ENCODE data around the gene IL9. TPM values are rescaled to one million over a fixed set of nuclear protein-coding genes. Genes with fewer than 3 reads are reported as not detected.

IL9 gene
- total RNA-seq, 1 donor from 2014 or later: not detected

DNA sequence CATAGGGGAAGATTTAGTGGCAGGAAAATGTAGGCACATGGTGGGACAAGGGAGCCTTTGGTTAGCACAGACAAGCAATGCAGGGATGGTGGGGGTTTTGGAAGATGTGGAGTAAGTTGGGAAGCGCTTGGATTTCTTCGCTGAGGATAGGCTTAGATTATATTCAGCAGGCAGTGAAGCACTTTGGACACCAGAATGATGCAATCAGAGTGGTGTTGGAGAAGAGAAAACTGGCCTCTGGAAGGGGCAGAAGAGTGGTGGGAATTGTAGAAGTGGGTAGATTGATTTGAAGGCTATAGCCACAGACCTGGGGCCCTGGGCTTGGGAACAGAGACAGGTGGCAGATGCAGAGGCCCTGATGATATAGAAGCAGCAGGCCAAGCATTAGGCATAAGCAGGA lies 32.9 kb downstream of the IL9 start:
- TF ChIP-seq EZH2 (IDR thresholded peaks at IDR 0.05) (no peak), EZH2phosphoT487 (IDR thresholded peaks at IDR 0.05) (no peak)
- TF ChIP-seq, protein P1, sequence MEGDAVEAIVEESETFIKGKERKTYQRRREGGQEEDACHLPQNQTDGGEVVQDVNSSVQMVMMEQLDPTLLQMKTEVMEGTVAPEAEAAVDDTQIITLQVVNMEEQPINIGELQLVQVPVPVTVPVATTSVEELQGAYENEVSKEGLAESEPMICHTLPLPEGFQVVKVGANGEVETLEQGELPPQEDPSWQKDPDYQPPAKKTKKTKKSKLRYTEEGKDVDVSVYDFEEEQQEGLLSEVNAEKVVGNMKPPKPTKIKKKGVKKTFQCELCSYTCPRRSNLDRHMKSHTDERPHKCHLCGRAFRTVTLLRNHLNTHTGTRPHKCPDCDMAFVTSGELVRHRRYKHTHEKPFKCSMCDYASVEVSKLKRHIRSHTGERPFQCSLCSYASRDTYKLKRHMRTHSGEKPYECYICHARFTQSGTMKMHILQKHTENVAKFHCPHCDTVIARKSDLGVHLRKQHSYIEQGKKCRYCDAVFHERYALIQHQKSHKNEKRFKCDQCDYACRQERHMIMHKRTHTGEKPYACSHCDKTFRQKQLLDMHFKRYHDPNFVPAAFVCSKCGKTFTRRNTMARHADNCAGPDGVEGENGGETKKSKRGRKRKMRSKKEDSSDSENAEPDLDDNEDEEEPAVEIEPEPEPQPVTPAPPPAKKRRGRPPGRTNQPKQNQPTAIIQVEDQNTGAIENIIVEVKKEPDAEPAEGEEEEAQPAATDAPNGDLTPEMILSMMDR (IDR thresholded peaks at IDR 0.05): no peak
- Histone ChIP-seq H3K27ac (no peak overlapping the region), H3K4me3 (no peak overlapping the region), H3K9ac (no peak overlapping the region), H3K27me3 (no peaks in the 10 kb centered on the region), H3K9me3 (ENCODE audit: low read depth) (no peaks in the 10 kb centered on the region), H3K36me3 (no peaks in the 10 kb centered on the region), H3K4me2 (no peak overlapping the region), H3K79me2 (ENCODE audit: low read depth) (no peaks in the 10 kb centered on the region), H4K20me1 (ENCODE audit: low read depth) (no peaks in the 10 kb centered on the region), H3F3A (ENCODE audit: low read depth) (no peaks in the 10 kb centered on the region), H3K4me1 (no peaks in the 10 kb centered on the region), H2AFZ (replicated peaks) (no peak overlapping the region)
- no peaks in the 10 kb centered on the region for H3K9me3 Mint-ChIP-seq
- no peaks in the 10 kb centered on the region for H3K36me3 Mint-ChIP-seq
- H3K27me3 Mint-ChIP-seq (ENCODE audit: insufficient read depth, low read depth): peaks cover 5% of the 10 kb centered on the region
- H3K4me1 Mint-ChIP-seq: peaks cover 10% of the 10 kb centered on the region
- H3K4me3 Mint-ChIP-seq: no peak overlapping the region
- DNase-seq (ENCODE audit: low spot score): no peak
- H3K27ac Mint-ChIP-seq: no peak overlapping the region

DNA sequence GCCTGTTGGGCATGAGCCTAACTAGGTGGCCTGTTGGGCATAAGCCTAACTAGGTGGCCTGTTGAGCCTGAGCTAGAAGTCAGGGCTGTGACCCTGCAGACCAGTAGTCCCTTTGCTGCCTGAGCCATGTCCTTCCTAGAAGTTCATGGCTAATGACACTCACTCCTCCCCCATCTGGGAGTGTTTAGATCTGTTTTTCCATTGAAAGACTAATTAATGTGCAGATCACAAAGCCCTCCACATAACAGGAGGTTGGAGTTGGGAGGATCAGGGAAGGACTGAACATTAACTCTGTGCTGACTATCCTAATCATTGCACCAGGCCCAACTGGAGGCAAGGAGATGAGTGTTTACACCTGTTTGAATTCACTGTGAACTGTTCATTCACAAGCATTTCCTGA lies 33.6 kb downstream of the IL9 start:
- H3K9me3 Mint-ChIP-seq: no peaks in the 10 kb centered on the region
- Histone ChIP-seq H2AFZ (replicated peaks) (no peak overlapping the region), H3K27me3 (no peaks in the 10 kb centered on the region), H3K4me3 (no peak overlapping the region), H3K4me2 (no peak overlapping the region), H3F3A (ENCODE audit: low read depth) (no peaks in the 10 kb centered on the region), H3K27ac (no peak overlapping the region), H3K36me3 (no peaks in the 10 kb centered on the region), H3K4me1 (no peaks in the 10 kb centered on the region), H3K9ac (no peak overlapping the region), H4K20me1 (ENCODE audit: low read depth) (no peaks in the 10 kb centered on the region), H3K9me3 (ENCODE audit: low read depth) (no peaks in the 10 kb centered on the region), H3K79me2 (ENCODE audit: low read depth) (no peaks in the 10 kb centered on the region)
- no peak overlapping the region for H3K27ac Mint-ChIP-seq
- DNase-seq (ENCODE audit: low spot score): no peak
- TF ChIP-seq EZH2phosphoT487 (IDR thresholded peaks at IDR 0.05) (no peak), EZH2 (IDR thresholded peaks at IDR 0.05) (no peak)
- TF ChIP-seq, protein P1 (IDR thresholded peaks at IDR 0.05): no peak
- H3K4me1 Mint-ChIP-seq: peaks cover 10% of the 10 kb centered on the region
- no peaks in the 10 kb centered on the region for H3K36me3 Mint-ChIP-seq
- H3K27me3 Mint-ChIP-seq (ENCODE audit: insufficient read depth, low read depth): peaks cover 5% of the 10 kb centered on the region
- no peak overlapping the region for H3K4me3 Mint-ChIP-seq

DNA sequence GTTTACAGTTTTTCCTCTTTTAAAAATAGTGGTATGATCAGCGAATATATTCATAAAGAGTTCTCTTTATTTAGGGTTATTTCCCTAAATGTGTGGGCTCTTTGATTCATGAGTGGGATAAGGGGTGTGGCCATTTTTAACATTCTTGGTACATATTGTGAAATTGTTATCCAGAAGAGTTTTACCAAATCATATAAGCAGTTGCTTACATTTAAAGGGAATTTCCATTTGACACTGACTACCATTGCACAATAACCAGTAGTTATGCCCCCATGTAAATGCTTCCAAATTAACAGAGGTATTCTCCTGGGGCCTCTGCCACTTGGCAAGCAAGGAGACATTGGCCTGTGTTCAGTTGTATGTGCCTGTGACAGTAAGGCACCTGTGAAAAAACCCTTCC lies 34.0 kb downstream of the IL9 start:
- H3K4me1 ChIP-seq: no peaks in the 10 kb centered on the region
- H3K9me3 ChIP-seq (ENCODE audit: low read depth): no peaks in the 10 kb centered on the region
- TF ChIP-seq, protein P1 (IDR thresholded peaks at IDR 0.05): no peak
- TF ChIP-seq EZH2 (IDR thresholded peaks at IDR 0.05) (no peak), EZH2phosphoT487 (IDR thresholded peaks at IDR 0.05) (no peak)
- Mint-ChIP-seq H3K9me3 (no peaks in the 10 kb centered on the region), H3K27ac (no peak overlapping the region), H3K4me3 (no peak overlapping the region), H3K36me3 (no peaks in the 10 kb centered on the region), H3K27me3 (ENCODE audit: insufficient read depth, low read depth) (peaks cover 5% of the 10 kb centered on the region), H3K4me1 (peaks cover 10% of the 10 kb centered on the region)
- no peak overlapping the region for H3K9ac ChIP-seq
- H3K4me3 ChIP-seq: no peak overlapping the region
- H3K27ac ChIP-seq: no peak overlapping the region
- H3K36me3 ChIP-seq: no peaks in the 10 kb centered on the region
- no peaks in the 10 kb centered on the region for H3K27me3 ChIP-seq
- no peaks in the 10 kb centered on the region for H4K20me1 ChIP-seq (ENCODE audit: low read depth)
- H3K79me2 ChIP-seq (ENCODE audit: low read depth): no peaks in the 10 kb centered on the region
- no peak overlapping the region for H2AFZ ChIP-seq (replicated peaks)
- no peak for DNase-seq (ENCODE audit: low spot score)
- no peak overlapping the region for H3K4me2 ChIP-seq
- no peaks in the 10 kb centered on the region for H3F3A ChIP-seq (ENCODE audit: low read depth)

All from neural progenitor cell (in vitro differentiated cells).